K562 (cell line): ENCODE data around the gene SPSB1.

Source experiments
- ELF1 ChIP-seq: fragments of 200-800 bp; sonication (Bioruptor generic); IDR thresholded peaks from 2 replicates; pipeline ENCODE4 v1.6.1; 2016; ENCODE audit warnings: missing genetic modification characterization, missing compliant biosample characterization
- EP300 ChIP-seq: IDR thresholded peaks from 2 replicates; pipeline ENCODE4 v1.6.1; 2012; ENCODE audit warnings: low read length, improper control_type of control experiment
- JUNB ChIP-seq: fragments of 450-650 bp; formaldehyde crosslinking; conservative IDR thresholded peaks from 2 replicates; pipeline ENCODE4 v1.4.0; 2020; ENCODE audit warnings: mild to moderate bottlenecking
- KLF6 ChIP-seq: fragments of 250-450 bp; sonication (Bioruptor Pico); IDR thresholded peaks from 2 replicates; pipeline ENCODE4 v1.4.0; 2020; ENCODE audit warnings: mild to moderate bottlenecking, moderate library complexity, borderline replicate concordance
- MYBL2 ChIP-seq, 2 experiments: fragments of 450-650 bp in 1 of 2; sonication (generic) in 1 of 2; formaldehyde crosslinking in 1 of 2; IDR thresholded peaks; 2 replicates each; pipeline versions ENCODE4 v1.6.1 to v1.8.1; 2017 to 2022; ENCODE audit warnings: borderline replicate concordance in 1 of 2, inconsistent platforms in 1 of 2, low read depth in 1 of 2, mild to moderate bottlenecking in 1 of 2, missing genetic modification reagents in 1 of 2, moderate library complexity in 1 of 2
- POLR2A ChIP-seq: fragments of 450-650 bp; conservative IDR thresholded peaks from 2 replicates; pipeline ENCODE4 v1.6.1; 2016
- PTRF ChIP-seq: fragments of 450-650 bp; IDR thresholded peaks from 2 replicates; pipeline ENCODE4 v1.6.1; 2016; ENCODE audit warnings: mild to moderate bottlenecking, missing genetic modification characterization, missing compliant biosample characterization
- SETDB1 ChIP-seq: IDR thresholded peaks from one replicate; pipeline ENCODE4 v1.6.1; 2012; ENCODE audit warnings: low read length, control low read depth, inconsistent platforms
- SRSF3 ChIP-seq: fragments of 200-400 bp; formaldehyde crosslinking; IDR thresholded peaks from 2 replicates; pipeline ENCODE4 v1.6.1; 2016; ENCODE audit warnings: mild to moderate bottlenecking, low read length, moderate library complexity; ENCODE audit not compliant: insufficient read depth
- TAF15 ChIP-seq: fragments of 200-400 bp; formaldehyde crosslinking; IDR thresholded peaks from 2 replicates; pipeline ENCODE4 v1.6.1; 2017; ENCODE audit warnings: mild to moderate bottlenecking, low read depth, low read length, moderate library complexity
- TF ChIP-seq, protein P1 (sequence below), 3 experiments: IDR thresholded peaks in 2 of 3; conservative IDR thresholded peaks in 1 of 3; 2 replicates each; pipeline ENCODE4 v1.5.1; 2011 to 2012; ENCODE audit warnings: low read length in 3 of 3, mild to moderate bottlenecking in 3 of 3, control low read depth in 2 of 3, improper control_type of control experiment in 1 of 3, inconsistent platforms in 1 of 3, low read depth in 1 of 3, mixed read lengths in 1 of 3, moderate library complexity in 1 of 3; ENCODE audit not compliant: insufficient read depth in 2 of 3

GRCh38 chr1:9384751-9385245, 92.1 kb downstream of the SPSB1 start:
- TF ChIP-seq SETDB1 (no peak), PTRF (tag) (no peak), JUNB (CRISPR knock-in tag) (no peak), TAF15 (no peak), MYBL2 (IDR thresholded peaks at IDR 0.05; ENCODE audit: low read depth) (no peak), MYBL2 (CRISPR knock-in tag; IDR thresholded peaks at IDR 0.05; ENCODE audit: borderline replicate concordance) (no peak), KLF6 (CRISPR knock-in tag) (no peak), EP300 (no peak), SRSF3 (no peak), ELF1 (no peak), POLR2A (no peak)
- TF ChIP-seq, protein P1, sequence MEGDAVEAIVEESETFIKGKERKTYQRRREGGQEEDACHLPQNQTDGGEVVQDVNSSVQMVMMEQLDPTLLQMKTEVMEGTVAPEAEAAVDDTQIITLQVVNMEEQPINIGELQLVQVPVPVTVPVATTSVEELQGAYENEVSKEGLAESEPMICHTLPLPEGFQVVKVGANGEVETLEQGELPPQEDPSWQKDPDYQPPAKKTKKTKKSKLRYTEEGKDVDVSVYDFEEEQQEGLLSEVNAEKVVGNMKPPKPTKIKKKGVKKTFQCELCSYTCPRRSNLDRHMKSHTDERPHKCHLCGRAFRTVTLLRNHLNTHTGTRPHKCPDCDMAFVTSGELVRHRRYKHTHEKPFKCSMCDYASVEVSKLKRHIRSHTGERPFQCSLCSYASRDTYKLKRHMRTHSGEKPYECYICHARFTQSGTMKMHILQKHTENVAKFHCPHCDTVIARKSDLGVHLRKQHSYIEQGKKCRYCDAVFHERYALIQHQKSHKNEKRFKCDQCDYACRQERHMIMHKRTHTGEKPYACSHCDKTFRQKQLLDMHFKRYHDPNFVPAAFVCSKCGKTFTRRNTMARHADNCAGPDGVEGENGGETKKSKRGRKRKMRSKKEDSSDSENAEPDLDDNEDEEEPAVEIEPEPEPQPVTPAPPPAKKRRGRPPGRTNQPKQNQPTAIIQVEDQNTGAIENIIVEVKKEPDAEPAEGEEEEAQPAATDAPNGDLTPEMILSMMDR (IDR thresholded peaks at IDR 0.05 in 2 of 3, conservative IDR thresholded peaks at IDR 0.05 in 1 of 3; ENCODE audit: insufficient read depth in 2 of 3, low read depth in 1 of 3, low read length in 3 of 3) = no peak
